Psoas muscle (tissue), 8 donors: ENCODE data around the gene GJD4. TPM values are rescaled to one million over a fixed set of nuclear protein-coding genes. Genes with fewer than 3 reads are reported as not detected.

Experiments
- ATAC-seq, 4 donors: fragments of 200-7000 bp; cut with Tn5 transposase; one replicate each; pipeline ENCODE4 v1.9.1; 2020; ENCODE audit warnings: moderate library complexity in 3 of 4, mild to moderate bottlenecking in 2 of 4
- DNase-seq, 2 donors: peaks; one replicate each; pipeline ENCODE4 v3.0.0-alpha.2; 2020
- H3K27ac ChIP-seq: fragments of 200-600 bp; one replicate; pipeline ENCODE4 v1.8.0; 2022
- H3K27me3 ChIP-seq, 3 donors: fragments of 200-600 bp in 1 of 3; one replicate each; pipeline versions ENCODE4 v1.6.1 to v1.8.0; 2013 to 2022; ENCODE audit warnings: low read length in 2 of 3, mild to moderate bottlenecking in 2 of 3, moderate library complexity in 1 of 3; ENCODE audit not compliant: insufficient read depth in 3 of 3
- H3K36me3 ChIP-seq, 2 donors: fragments of 200-600 bp in 1 of 2; one replicate each; pipeline versions ENCODE4 v1.6.1 to v1.8.0; 2013 to 2022; ENCODE audit warnings: low read depth in 1 of 2, mild to moderate bottlenecking in 1 of 2, moderate library complexity in 1 of 2; ENCODE audit not compliant: insufficient read depth in 1 of 2
- H3K4me1 ChIP-seq: fragments of 200-600 bp; one replicate; pipeline ENCODE4 v1.8.0; 2022
- H3K4me3 ChIP-seq: fragments of 200-600 bp; one replicate; pipeline ENCODE4 v1.8.0; 2022; ENCODE audit warnings: mild to moderate bottlenecking
- H3K9me3 ChIP-seq: fragments of 200-600 bp; one replicate; pipeline ENCODE4 v1.8.0; 2022
- WGBS, 3 donors: extraction: QIAGEN DNeasy Blood & Tissue Kit; methylation state at CpG; one replicate each; pipeline versions ENCODE4 v1.1.6 to v1.1.7; 2013; 5-methylcytosine and 5-hydroxymethylcytosine counted together
- intact Hi-C, 2 donors: fragments of 100-400 bp; cut with DNase I; formaldehyde crosslinking; loops; one replicate each; pipeline versions ENCODE4 v1.11.0 to v1.14.2; 2022
- polyA plus RNA-seq, 3 donors: library from polyadenylated mRNA; stranded (reverse); fragments of 200-250 nt; gene quantifications; one replicate each; pipeline ENCODE4 v1.2.3, GENCODE V29; 2013
- total RNA-seq, 4 donors: library from RNA; stranded (reverse); fragmentation: NEBNext Ultra II Directional in 2 of 4; extraction: Animal tissue kit (Norgen Biotek cat#: 25700) in 2 of 4; gene quantifications; one replicate each; pipeline versions ENCODE4 v1.2.1 to v1.2.4, GENCODE V29; 2021 to 2023
- TF ChIP-seq, protein P1 (sequence below): fragments of 200-600 bp; IDR thresholded peaks from one replicate; pipeline ENCODE4 v1.8.0; 2022; ENCODE audit warnings: antibody characterized with exemption
- donor health status: healthy with polysubstance abuse.
- donor health status: DM: no; HTN: no; CAD: no; lungs with moderate emphysema.
- donor health status: Bipolar disorder and iron deficiency.
- donor health status: healthy.
- donor health status: DM: yes; HTN: yes; CAD: no.
- donor health status: DM: no; HTN: no; CAD: no.
- donor health status: DM: no; HTN: no; CAD: no.
- donor health status: DM: yes; HTN: yes; CAD: no.

Gene GJD4
- total and polyA plus RNA-seq, 7 donors: 0.03 TPM; not detected in 6

DNA sequence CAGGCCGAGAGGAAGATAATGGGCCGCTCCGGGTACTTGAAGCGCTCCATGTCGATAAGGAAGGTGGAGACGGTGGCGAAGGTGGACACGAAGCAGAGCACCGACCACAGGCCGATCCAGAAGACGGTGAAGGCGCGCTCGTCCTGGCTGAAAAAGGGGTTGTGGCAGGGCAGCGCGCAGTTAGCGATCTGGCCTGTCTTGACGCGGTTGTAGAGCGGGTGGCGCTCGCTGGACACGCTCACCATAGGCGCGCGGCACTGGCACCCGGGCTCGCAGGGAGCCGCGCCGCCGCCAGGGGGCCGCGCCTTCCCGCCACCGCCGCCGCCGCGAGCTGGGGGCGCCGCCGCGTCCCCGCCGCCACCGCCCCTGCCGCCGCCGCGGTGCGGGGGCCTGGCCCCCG lies 35.3 kb downstream of the GJD4 start:
- H3K9me3 ChIP-seq: no peaks in the 10 kb centered on the region
- H3K27me3 ChIP-seq: no peaks in the 10 kb centered on the region
- peak; percentile 78 to 84 for DNase-seq
- H3K4me3 ChIP-seq: peak overlapping the region; percentile 71
- ATAC-seq: peak; percentile 45 to 59 (median 46)
- H3K36me3 ChIP-seq: peaks cover 0 to 6% of the 10 kb centered on the region in 2 donors
- H3K4me1 ChIP-seq: peaks cover 5% of the 10 kb centered on the region
- TF ChIP-seq, protein P1, sequence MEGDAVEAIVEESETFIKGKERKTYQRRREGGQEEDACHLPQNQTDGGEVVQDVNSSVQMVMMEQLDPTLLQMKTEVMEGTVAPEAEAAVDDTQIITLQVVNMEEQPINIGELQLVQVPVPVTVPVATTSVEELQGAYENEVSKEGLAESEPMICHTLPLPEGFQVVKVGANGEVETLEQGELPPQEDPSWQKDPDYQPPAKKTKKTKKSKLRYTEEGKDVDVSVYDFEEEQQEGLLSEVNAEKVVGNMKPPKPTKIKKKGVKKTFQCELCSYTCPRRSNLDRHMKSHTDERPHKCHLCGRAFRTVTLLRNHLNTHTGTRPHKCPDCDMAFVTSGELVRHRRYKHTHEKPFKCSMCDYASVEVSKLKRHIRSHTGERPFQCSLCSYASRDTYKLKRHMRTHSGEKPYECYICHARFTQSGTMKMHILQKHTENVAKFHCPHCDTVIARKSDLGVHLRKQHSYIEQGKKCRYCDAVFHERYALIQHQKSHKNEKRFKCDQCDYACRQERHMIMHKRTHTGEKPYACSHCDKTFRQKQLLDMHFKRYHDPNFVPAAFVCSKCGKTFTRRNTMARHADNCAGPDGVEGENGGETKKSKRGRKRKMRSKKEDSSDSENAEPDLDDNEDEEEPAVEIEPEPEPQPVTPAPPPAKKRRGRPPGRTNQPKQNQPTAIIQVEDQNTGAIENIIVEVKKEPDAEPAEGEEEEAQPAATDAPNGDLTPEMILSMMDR: peak; percentile 61
- intact Hi-C loops: loop anchor here in 1 of 2 donors (10.0 kb wide), 2 partner anchors 354 to 534 kb away; no protein-coding TSS in a partner anchor
- 0 to 1% (median 0%) methylated on average over 16 to 53 of the region's 53 CpGs for WGBS, 3 donors
- H3K27ac ChIP-seq: peak overlapping the region; percentile 55

DNA sequence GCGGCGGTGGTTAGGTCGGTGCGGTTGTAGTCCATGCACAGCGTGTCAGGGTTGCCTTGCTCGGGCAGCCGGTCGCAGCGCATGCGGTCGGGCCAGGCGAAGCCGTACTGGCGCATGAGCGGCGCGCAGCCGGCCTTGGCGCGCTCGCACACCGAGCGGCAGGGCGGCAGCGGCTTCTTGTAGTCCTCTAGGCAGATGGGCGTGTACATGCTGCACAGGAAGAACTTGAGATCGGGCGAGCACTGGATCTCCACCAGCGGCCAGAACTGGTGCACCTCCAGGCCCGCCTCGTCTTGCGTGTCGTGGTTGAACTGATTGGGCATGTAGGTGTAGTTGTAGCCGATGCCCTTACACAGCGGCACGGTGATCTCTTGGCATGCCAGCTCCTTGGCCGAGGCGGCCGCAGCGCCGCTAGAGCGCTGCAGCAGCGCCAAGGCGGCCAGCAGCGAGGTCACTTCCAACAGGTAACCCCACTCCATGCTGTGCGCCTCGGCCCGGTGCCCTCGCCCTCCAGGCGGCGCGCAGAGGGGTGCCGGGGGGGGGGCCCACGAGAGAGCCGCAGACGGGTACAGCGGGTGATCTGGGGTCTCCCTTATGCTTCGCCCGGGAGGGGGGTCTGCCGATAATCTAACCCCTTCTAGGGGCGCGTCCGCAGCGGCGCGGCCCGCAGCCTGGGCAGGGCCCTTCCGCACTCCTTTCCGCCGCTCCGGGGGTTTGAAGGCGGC lies 36.0 kb downstream of the GJD4 start:
- Histone ChIP-seq H3K36me3 (peaks cover 0 to 6% of the 10 kb centered on the region in 2 donors), H3K4me1 (peaks cover 5% of the 10 kb centered on the region), H3K4me3 (peak overlapping the region; percentile 95), H3K27ac (peak overlapping the region; percentile 92), H3K9me3 (no peaks in the 10 kb centered on the region), H3K27me3 (no peaks in the 10 kb centered on the region)
- DNase-seq: peak; percentile 68 to 84
- 1% methylated on average over 50 to 72 of the region's 72 CpGs for WGBS, 3 donors
- TF ChIP-seq, protein P1: no peak
- intact Hi-C loops: loop anchor here in 1 of 2 donors (10.0 kb wide), 2 partner anchors 354 to 534 kb away; no protein-coding TSS in a partner anchor
- ATAC-seq: peak; percentile 29 to 35 (median 31)

DNA sequence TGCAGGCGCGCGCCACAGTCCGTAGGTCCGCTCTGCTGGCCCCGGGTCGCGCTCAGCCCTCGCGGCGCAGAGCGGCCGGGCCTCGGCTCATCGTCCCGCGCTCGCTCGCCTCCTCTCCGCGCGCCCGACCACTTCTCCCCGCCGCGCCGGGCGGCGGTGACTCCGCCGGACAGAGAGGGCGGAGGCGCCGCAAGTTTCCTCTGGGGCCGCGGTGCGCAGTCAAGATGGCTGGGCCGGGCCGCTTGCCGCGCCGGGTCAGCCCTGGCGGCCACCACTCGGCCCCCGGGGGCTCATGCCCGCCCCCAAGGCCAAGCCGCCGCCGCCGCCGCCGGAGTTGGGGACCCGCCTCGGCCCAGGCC lies 36.5 kb downstream of the GJD4 start:
- Histone ChIP-seq H3K36me3 (peaks cover 0 to 6% of the 10 kb centered on the region in 2 donors), H3K27me3 (no peaks in the 10 kb centered on the region), H3K9me3 (no peaks in the 10 kb centered on the region), H3K4me3 (peak overlapping the region; percentile 95), H3K4me1 (peaks cover 5% of the 10 kb centered on the region), H3K27ac (peak overlapping the region; percentile 92)
- TF ChIP-seq, protein P1: no peak
- WGBS, 3 donors: 0% methylated on average over 9 to 54 of the region's 54 CpGs
- no peak for DNase-seq
- peak; percentile 39 to 46 (median 42) for ATAC-seq
- intact Hi-C loops: loop anchor here in 1 of 2 donors (10.0 kb wide), 2 partner anchors 353 to 533 kb away; no protein-coding TSS in a partner anchor

DNA sequence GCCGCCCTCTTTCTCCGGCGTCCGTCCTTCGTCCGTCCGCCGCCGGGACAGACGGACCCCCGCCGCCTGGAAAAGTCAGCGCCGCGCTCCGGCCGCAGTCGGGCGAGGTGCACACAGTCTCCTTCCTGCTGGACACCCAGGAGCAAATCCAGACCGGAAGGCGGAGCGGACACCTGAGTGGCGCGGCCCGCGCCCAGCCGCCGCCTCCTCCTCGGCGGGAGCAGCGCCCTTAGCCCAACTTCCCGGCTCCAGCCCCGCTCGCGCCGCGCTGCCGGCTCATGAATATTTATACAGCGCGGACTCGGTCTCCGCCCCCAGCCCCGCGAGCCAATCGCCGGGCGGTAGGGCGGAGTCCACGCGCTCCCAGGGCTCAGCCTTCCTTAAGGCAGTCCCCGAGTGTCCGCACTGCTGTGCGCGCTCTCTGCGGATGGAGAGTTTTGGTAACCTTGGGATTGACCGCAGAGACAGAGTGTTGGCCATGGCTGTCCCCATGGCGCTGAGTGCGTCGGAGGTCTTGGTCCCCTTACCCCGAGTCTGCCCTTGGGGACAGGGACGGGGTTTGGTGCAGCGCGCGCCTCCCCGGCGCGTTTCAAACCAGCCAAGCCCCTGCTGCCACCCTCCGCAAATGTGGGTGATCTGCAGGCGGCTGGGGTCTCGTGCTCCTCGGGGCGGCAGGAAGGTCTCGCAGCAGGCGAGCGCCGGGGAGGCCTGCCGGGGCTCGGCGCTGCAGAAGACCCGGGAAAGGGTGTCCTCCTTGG lies 37.1 kb downstream of the GJD4 start, which contains the start of gene FZD8:
Gene FZD8, minus strand, starts transcription at position 262 of the 758 bp plus-strand sequence. CDS start 867 bp downstream, outside the sequence.
- H3K9me3 ChIP-seq: no peaks in the 10 kb centered on the region
- peak within 1 kb of the TSS; percentile 92 for H3K27ac ChIP-seq
- DNase-seq: peak; percentile 93 to 95
- intact Hi-C loops: loop anchor here in 1 of 2 donors (10.0 kb wide), 2 partner anchors 353 to 533 kb away; no protein-coding TSS in a partner anchor
- peaks cover 5% of the 10 kb centered on the region for H3K4me1 ChIP-seq
- H3K27me3 ChIP-seq: no peaks in the 10 kb centered on the region
- TF ChIP-seq, protein P1: peak; percentile 12
- peak within 1 kb of the TSS; percentile 95 for H3K4me3 ChIP-seq
- 0 to 1% (median 0%) methylated on average over 50 to 80 of the region's 80 CpGs for WGBS, 3 donors
- H3K36me3 ChIP-seq: peaks cover 0 to 6% of the 10 kb centered on the region in 2 donors
- peak; percentile 93 to 94 (median 93) for ATAC-seq
